ENCODE results near the gene WDFY3. TPM values are rescaled to one million over a fixed set of nuclear protein-coding genes. Genes with fewer than 3 reads are reported as not detected.

The WDFY3 gene
- total RNA-seq, 1 donor from 2014 or later = 0.80 TPM

DNA sequence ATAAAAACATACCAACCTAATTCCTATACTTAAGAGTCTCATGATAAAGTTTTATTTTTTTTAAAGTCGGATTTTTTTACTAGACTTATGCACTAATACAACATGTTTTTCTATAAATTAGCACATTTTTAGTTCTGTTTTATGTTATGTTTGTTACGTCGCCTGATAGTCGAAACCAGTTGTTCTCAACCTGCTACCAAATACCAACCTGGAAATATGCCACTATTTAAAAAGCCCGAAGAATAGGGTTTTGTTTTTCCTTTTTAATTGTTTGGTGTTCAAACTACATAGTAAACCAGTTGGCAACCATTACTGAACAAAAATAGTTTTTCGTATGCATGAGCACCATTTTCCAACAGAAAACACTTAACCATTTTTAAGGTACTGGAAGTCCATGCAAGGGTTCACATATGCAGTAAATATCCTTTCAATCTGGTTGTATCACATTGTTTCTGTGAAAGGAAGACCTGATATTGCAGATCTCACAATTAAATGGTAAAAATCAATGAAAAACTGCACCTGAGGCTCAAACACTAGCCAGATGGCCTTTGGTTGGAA, 1.4 kb downstream of the WDFY3 start:
- H3K27ac Mint-ChIP-seq = no peak overlapping the region
- H3K36me3 Mint-ChIP-seq (ENCODE audit: low read depth) = peaks cover 3% of the 10 kb centered on the region
- intact Hi-C loops (cut with micrococcal nuclease) = loop anchor here (5.0 kb wide), 2 partner anchors 383 to 468 kb away; partner anchors contain the start of genes CDS1 and NKX6-1
- no peak overlapping the region for H3K4me3 Mint-ChIP-seq (ENCODE audit: low read depth)
- H3K27me3 Mint-ChIP-seq (ENCODE audit: low read depth) = peaks cover 32% of the 10 kb centered on the region
- H3K9me3 Mint-ChIP-seq = no peaks in the 10 kb centered on the region
- peaks cover 7% of the 10 kb centered on the region for H3K4me1 Mint-ChIP-seq (ENCODE audit: low read depth)
- DNase-seq (ENCODE audit: low spot score) = no peak

DNA sequence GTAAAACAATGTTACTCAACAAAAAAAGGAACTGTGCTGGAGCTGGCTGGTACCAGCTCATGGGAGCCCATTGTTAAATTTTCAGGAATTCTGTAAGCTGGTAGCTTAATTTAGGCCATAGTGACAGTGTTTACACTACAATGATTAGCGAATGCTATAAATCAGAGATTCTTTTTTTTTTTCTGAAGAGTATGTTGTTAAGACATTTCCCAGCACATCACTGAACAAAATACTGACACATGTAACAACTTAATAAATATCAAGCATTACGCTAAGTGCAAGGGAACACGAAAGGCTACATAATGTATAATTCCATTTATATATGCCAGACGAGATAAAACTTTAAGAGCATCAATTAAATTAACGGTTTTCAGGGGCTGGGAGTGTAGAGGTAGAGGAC, 4.4 kb downstream of the WDFY3 start:
- no peak overlapping the region for H3K27ac Mint-ChIP-seq
- peaks cover 14% of the 10 kb centered on the region for H3K27me3 Mint-ChIP-seq (ENCODE audit: low read depth)
- no peaks in the 10 kb centered on the region for H3K9me3 Mint-ChIP-seq
- DNase-seq (ENCODE audit: low spot score) = no peak
- intact Hi-C loops (cut with micrococcal nuclease) = no loop called here
- peaks cover 3% of the 10 kb centered on the region for H3K36me3 Mint-ChIP-seq (ENCODE audit: low read depth)
- H3K4me3 Mint-ChIP-seq (ENCODE audit: low read depth) = no peak overlapping the region
- H3K4me1 Mint-ChIP-seq (ENCODE audit: low read depth) = peaks cover 5% of the 10 kb centered on the region

DNA sequence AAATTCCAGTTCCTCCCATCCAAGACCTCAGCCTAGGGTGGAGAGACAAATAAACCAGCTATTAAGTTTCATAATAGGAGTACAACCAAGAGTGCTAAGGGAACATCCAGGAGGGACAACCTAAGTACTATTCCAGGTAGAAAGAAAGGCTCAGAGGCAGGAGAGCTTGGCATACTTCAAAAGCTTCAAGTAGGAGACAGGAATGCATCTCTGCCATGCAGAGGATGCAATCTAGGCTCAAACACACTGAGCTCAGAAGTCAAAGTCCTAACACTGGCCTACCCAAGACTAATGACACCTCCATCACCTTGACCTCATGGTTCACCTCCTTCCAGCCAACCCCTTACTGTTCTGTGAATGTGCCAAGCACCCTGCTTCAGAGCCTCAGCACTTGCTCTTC, 8.1 kb downstream of the WDFY3 start:
- Mint-ChIP-seq H3K27ac (no peak overlapping the region), H3K36me3 (ENCODE audit: low read depth) (no peaks in the 10 kb centered on the region), H3K27me3 (ENCODE audit: low read depth) (no peaks in the 10 kb centered on the region), H3K9me3 (no peaks in the 10 kb centered on the region), H3K4me3 (ENCODE audit: low read depth) (no peak overlapping the region), H3K4me1 (ENCODE audit: low read depth) (no peaks in the 10 kb centered on the region)
- DNase-seq (ENCODE audit: low spot score) = no peak
- intact Hi-C loops (cut with micrococcal nuclease) = no loop called here

DNA sequence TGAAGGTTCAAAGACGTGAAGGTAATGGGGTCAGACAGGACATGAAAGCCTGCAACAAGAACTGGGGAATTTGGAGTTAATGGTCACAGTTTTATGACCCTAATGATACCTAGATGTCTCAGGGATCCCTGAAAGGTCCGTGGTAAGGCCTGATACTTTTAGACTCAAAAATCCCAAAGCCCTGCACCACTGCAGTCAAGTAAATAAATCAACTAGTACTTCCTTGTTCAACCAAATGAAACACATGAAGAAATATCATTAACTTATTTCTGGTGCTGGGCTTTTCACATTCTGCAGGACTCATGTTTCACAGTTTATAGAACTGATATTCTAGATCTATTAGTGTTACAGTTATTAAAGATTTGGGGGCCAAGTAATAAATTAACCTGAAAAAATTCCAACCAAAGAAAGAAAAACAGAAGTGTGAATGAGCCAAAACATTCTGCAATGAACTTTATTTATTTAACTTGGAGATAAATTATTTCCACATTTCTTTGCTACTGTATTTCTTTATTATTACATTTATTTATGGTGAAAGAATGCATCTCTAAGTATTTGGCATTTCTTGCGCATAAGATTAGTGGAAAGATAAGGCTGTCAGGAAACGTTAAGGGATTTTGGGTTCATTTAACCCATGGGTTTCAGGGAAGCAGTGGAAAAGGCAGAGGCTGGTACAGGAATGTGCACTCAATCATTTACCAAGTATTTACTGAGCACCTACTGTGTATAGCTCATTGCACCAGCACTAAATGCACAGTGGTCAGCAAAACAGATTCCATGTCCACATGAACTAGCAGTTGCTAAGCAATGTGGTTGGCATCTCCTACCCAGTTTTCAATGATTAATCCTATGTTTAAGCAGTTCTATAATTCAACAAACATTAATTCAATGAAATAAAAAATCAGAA, 8.7 kb downstream of the WDFY3 start:
- H3K4me3 Mint-ChIP-seq (ENCODE audit: low read depth) = no peak overlapping the region
- H3K9me3 Mint-ChIP-seq = no peaks in the 10 kb centered on the region
- H3K4me1 Mint-ChIP-seq (ENCODE audit: low read depth) = no peaks in the 10 kb centered on the region
- no peaks in the 10 kb centered on the region for H3K27me3 Mint-ChIP-seq (ENCODE audit: low read depth)
- DNase-seq (ENCODE audit: low spot score) = no peak
- intact Hi-C loops (cut with micrococcal nuclease) = no loop called here
- no peak overlapping the region for H3K27ac Mint-ChIP-seq
- no peaks in the 10 kb centered on the region for H3K36me3 Mint-ChIP-seq (ENCODE audit: low read depth)

DNA sequence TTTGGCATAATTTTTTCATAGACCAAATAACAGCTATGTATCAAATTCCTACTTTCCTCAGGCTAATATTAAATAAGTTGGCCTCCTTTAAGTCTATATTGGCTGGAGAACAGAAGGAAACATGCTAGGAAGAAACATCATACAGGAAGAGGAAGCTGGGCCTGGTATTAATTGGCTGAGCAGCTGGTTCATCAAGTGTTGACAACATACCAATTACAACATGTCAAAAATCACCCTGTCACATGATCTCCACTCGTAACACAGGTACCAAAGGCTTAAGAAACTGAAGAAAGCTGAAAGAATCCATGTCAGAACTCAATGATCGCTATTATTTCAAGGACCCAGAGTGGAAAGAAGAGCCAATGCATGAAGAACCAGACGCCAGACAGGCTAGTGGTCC, 10.5 kb downstream of the WDFY3 start:
- Mint-ChIP-seq H3K27ac (no peak overlapping the region), H3K4me1 (ENCODE audit: low read depth) (no peaks in the 10 kb centered on the region), H3K36me3 (ENCODE audit: low read depth) (no peaks in the 10 kb centered on the region), H3K27me3 (ENCODE audit: low read depth) (no peaks in the 10 kb centered on the region), H3K9me3 (no peaks in the 10 kb centered on the region), H3K4me3 (ENCODE audit: low read depth) (no peak overlapping the region)
- no peak for DNase-seq (ENCODE audit: low spot score)
- intact Hi-C loops (cut with micrococcal nuclease) = no loop called here

DNA sequence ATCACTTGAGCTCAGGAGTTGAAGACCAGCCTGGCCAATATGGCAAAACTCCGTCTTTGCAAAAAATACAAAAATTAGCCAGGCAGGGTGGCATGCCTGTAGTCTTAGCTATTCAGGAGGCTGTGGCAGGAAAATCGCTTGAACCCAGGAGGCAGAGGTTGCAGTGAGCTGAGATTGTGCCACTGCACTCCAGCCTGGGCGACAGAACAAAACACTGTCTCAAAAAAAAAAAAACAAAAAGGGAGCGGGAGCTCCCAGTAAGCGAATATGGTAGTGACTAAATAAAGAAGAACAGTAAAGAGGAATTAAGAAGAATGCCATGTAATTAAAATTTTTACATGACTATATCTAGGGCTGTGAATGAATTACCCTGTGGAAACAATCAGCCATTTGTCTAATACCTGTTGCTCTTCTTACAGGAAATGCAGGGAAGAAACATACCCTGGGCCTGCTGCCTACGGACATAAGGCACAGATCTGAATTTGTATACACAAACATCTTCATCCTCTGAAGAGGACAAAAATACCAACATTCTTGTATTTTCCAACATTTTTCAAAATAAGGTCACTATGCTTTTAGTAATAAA, 11.4 kb downstream of the WDFY3 start:
- no peaks in the 10 kb centered on the region for H3K9me3 Mint-ChIP-seq
- H3K27me3 Mint-ChIP-seq (ENCODE audit: low read depth) = no peaks in the 10 kb centered on the region

DNA sequence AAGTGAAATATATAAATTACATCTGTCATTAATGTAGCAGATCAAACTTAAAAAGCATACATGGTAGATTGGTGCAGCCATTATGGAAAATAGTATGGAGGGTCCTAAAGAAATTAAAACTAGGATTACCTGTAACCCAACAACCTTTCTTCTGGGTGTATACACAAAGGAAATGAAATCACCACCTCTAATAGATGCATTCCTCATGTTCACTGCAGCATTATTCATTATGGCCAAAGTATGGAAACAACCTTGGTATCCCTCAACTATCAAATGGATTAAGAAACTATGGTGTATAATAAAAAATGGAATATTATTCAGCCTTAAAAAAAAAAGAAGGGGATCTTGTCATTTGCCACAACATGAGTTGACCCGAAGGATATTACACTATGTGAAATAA, 13.7 kb downstream of the WDFY3 start:
- intact Hi-C loops (cut with micrococcal nuclease) = no loop called here
- Mint-ChIP-seq H3K27me3 (ENCODE audit: low read depth) (no peaks in the 10 kb centered on the region), H3K4me3 (ENCODE audit: low read depth) (no peak overlapping the region), H3K9me3 (no peaks in the 10 kb centered on the region), H3K36me3 (ENCODE audit: low read depth) (no peaks in the 10 kb centered on the region), H3K4me1 (ENCODE audit: low read depth) (no peaks in the 10 kb centered on the region), H3K27ac (no peak overlapping the region)
- no peak for DNase-seq (ENCODE audit: low spot score)

More for the DNA sequence above, 11.4 kb downstream of the WDFY3 start:
- DNase-seq (ENCODE audit: low spot score) = no peak
- no peaks in the 10 kb centered on the region for H3K36me3 Mint-ChIP-seq (ENCODE audit: low read depth)
- intact Hi-C loops (cut with micrococcal nuclease) = no loop called here
- no peak overlapping the region for H3K4me3 Mint-ChIP-seq (ENCODE audit: low read depth)
- H3K27ac Mint-ChIP-seq = no peak overlapping the region
- H3K4me1 Mint-ChIP-seq (ENCODE audit: low read depth) = no peaks in the 10 kb centered on the region

DNA sequence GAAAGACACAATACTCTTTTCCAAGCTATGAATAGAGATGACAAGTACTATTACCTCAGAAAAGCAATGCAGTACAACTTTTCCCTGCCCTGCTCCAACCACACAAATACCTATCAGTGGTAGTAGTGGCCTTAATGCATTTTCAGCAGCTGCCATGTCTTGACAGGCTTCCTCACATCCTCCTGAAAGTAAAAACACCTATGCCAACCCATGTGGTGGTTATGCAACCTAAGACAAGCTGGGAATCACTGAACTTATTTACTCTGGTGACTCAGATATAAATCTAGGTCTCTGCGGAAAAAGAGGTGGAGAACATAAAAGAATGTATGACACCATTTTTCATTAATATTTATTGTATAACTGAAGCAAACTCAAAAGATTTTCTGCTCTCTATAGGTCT, 14.5 kb downstream of the WDFY3 start:
- H3K27ac Mint-ChIP-seq = no peak overlapping the region
- no peaks in the 10 kb centered on the region for H3K9me3 Mint-ChIP-seq
- intact Hi-C loops (cut with micrococcal nuclease) = no loop called here
- H3K4me1 Mint-ChIP-seq (ENCODE audit: low read depth) = no peaks in the 10 kb centered on the region
- no peak overlapping the region for H3K4me3 Mint-ChIP-seq (ENCODE audit: low read depth)
- DNase-seq (ENCODE audit: low spot score) = no peak
- H3K36me3 Mint-ChIP-seq (ENCODE audit: low read depth) = no peaks in the 10 kb centered on the region
- H3K27me3 Mint-ChIP-seq (ENCODE audit: low read depth) = no peaks in the 10 kb centered on the region

DNA sequence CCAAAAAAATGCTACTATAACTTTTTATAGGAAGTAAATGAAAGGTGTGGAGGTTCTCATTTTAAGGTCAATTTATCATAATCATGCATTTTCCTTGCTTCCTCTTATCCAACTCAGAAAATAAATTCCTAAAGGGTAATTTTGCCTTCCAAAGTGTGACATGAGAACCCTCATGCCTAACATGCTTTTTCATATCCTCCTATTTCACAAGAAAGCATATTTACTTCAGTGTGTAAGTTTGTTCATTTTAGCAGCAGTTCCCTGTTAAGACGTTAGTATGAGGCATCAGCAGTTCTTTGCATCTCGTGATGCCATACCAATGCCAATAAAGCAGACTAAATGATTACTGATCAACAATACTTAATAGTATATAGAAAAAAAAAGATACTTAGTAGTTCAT, 18.4 kb downstream of the WDFY3 start:
- Mint-ChIP-seq H3K36me3 (ENCODE audit: low read depth) (no peaks in the 10 kb centered on the region), H3K4me1 (ENCODE audit: low read depth) (no peaks in the 10 kb centered on the region), H3K27me3 (ENCODE audit: low read depth) (no peaks in the 10 kb centered on the region), H3K27ac (no peak overlapping the region), H3K4me3 (ENCODE audit: low read depth) (no peak overlapping the region), H3K9me3 (no peaks in the 10 kb centered on the region)
- intact Hi-C loops (cut with micrococcal nuclease) = no loop called here
- DNase-seq (ENCODE audit: low spot score) = no peak

DNA sequence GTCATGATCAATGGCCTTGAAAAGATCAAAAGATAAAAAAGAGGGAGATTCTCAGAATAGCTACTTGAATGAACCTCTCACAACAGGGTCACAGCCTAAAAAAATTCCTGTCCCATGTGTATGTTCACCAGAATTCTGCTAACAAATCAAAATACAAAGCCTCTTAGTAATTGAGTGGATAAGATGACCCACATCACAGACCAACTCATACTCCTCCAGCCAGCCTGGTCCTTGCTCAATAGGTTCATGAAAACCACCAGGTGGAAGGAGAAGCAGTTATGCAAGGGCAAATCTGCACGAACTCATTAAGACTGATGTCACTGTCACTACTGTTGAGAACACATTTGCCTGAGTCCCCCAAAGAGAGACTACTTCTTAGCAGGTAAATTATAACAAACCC, 21.5 kb downstream of the WDFY3 start:
- no peaks in the 10 kb centered on the region for H3K36me3 Mint-ChIP-seq (ENCODE audit: low read depth)
- DNase-seq (ENCODE audit: low spot score) = no peak
- no peaks in the 10 kb centered on the region for H3K27me3 Mint-ChIP-seq (ENCODE audit: low read depth)
- no peaks in the 10 kb centered on the region for H3K4me1 Mint-ChIP-seq (ENCODE audit: low read depth)
- H3K27ac Mint-ChIP-seq = no peak overlapping the region
- H3K4me3 Mint-ChIP-seq (ENCODE audit: low read depth) = no peak overlapping the region
- H3K9me3 Mint-ChIP-seq = peaks cover 7% of the 10 kb centered on the region
- intact Hi-C loops (cut with micrococcal nuclease) = no loop called here

DNA sequence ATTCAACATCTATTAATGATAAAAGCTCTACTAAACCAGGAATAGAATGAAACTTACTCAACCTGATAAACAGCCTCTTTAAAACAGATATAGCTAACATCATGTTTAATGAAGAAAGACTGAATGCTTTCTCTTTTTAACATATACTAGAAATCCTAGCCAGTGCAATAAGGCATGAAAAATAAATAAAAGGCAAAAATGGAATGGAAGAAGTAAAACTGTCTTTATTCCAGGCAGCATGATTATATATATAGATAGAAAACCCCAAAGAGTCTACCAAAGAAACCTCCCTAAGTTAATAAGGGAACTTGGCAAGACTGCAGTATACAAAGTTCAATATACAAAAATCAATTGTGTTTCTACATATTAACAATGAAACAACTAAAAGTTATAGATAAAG, 25.5 kb downstream of the WDFY3 start:
- Mint-ChIP-seq H3K9me3 (peaks cover 7% of the 10 kb centered on the region), H3K4me1 (ENCODE audit: low read depth) (no peaks in the 10 kb centered on the region), H3K4me3 (ENCODE audit: low read depth) (no peak overlapping the region), H3K36me3 (ENCODE audit: low read depth) (no peaks in the 10 kb centered on the region), H3K27ac (no peak overlapping the region), H3K27me3 (ENCODE audit: low read depth) (no peaks in the 10 kb centered on the region)
- DNase-seq (ENCODE audit: low spot score) = no peak
- intact Hi-C loops (cut with micrococcal nuclease) = no loop called here

DNA sequence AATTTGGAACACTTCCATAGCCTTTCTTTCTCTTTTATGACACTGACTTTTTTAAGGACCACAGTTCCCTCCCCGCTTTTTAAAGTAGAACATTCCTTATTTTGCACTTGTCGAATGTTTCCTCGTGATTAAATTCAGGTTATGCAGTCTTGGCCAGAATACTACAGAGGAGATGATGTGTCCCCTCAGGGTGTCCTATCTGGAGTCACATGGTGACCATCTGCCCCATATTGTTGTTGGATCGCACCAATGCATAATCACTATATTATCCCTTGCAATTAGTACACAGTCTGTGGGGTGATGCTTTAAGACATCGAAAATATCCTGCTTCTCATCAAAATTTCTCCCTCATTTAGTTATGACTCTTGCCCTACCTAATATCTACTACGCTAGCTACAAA, 27.4 kb downstream of the WDFY3 start:
- H3K27ac Mint-ChIP-seq = no peak overlapping the region
- H3K4me3 Mint-ChIP-seq (ENCODE audit: low read depth) = no peak overlapping the region
- no peaks in the 10 kb centered on the region for H3K4me1 Mint-ChIP-seq (ENCODE audit: low read depth)
- intact Hi-C loops (cut with micrococcal nuclease) = no loop called here
- no peaks in the 10 kb centered on the region for H3K27me3 Mint-ChIP-seq (ENCODE audit: low read depth)
- DNase-seq (ENCODE audit: low spot score) = no peak
- H3K9me3 Mint-ChIP-seq = peaks cover 7% of the 10 kb centered on the region
- H3K36me3 Mint-ChIP-seq (ENCODE audit: low read depth) = no peaks in the 10 kb centered on the region

DNA sequence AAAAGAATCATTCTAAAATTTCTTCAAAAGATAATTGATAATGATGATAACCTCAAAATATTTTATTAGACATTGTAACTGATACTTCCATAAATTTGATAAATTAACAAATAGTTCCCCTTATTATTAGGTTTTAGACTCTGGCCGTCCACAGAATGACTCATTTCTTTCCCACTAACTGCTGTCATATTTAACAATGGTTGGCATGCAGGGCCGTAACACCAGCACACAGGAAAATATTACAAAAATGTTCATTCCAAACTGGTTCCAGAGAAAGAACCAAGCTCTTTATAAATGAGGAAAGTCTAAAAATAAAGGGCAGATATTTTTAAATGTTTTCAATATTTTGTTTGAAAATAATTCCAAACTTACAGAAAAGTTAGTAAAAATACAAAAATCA, 28.2 kb downstream of the WDFY3 start:
- H3K36me3 Mint-ChIP-seq (ENCODE audit: low read depth) = no peaks in the 10 kb centered on the region
- intact Hi-C loops (cut with micrococcal nuclease) = no loop called here
- no peak for DNase-seq (ENCODE audit: low spot score)
- H3K9me3 Mint-ChIP-seq = peaks cover 7% of the 10 kb centered on the region
- no peaks in the 10 kb centered on the region for H3K27me3 Mint-ChIP-seq (ENCODE audit: low read depth)
- H3K27ac Mint-ChIP-seq = no peak overlapping the region
- H3K4me1 Mint-ChIP-seq (ENCODE audit: low read depth) = no peaks in the 10 kb centered on the region
- no peak overlapping the region for H3K4me3 Mint-ChIP-seq (ENCODE audit: low read depth)

Measured in activated T-helper 2 cell treated with anti-CD3 and anti-CD28 coated beads, Interferon-gamma antibody, Interleukin-2, Interleukin-4, amounts not matched to agents 10 μg/mL and 5 μg/mL and 100 μg/mL, durations not matched to agents 14 hours and 24 hours and 36 hours (primary cell).